ENCODE results near the gene HIVEP3.

DNA sequence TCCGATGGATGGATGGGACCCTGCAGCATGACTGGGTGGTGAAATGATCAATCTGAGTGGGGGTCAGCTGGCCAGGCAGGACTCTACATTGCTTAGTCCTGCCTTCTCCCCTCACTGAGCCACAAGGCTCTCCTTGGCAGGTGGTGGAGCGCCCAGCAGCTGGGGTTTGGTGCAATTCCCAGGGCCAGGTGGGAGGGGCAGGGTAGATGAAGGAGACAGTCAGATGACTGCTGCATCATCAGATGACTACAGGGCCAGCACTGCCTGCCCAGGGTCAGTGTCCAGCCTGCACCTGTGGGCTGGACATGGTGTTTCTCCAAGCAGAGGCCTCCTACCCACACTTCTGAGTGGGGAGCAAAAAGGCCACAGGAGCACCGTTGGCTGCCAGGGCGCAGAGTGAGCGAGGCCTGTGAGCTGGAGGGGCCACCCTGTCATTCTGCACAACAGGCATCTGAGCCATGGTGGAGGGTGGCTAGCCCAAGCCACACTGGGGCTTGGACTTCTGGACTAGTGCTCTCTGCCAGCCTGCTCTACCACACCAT, 330.3 kb downstream of the HIVEP3 start:
- TF ChIP-seq, protein P1, sequence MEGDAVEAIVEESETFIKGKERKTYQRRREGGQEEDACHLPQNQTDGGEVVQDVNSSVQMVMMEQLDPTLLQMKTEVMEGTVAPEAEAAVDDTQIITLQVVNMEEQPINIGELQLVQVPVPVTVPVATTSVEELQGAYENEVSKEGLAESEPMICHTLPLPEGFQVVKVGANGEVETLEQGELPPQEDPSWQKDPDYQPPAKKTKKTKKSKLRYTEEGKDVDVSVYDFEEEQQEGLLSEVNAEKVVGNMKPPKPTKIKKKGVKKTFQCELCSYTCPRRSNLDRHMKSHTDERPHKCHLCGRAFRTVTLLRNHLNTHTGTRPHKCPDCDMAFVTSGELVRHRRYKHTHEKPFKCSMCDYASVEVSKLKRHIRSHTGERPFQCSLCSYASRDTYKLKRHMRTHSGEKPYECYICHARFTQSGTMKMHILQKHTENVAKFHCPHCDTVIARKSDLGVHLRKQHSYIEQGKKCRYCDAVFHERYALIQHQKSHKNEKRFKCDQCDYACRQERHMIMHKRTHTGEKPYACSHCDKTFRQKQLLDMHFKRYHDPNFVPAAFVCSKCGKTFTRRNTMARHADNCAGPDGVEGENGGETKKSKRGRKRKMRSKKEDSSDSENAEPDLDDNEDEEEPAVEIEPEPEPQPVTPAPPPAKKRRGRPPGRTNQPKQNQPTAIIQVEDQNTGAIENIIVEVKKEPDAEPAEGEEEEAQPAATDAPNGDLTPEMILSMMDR (IDR thresholded peaks at IDR 0.05): no peak
- TF ChIP-seq POLR2A (IDR thresholded peaks at IDR 0.05; ENCODE audit: low read depth): no peak
- no peak for TF ChIP-seq EP300 (IDR thresholded peaks at IDR 0.05)
- TF ChIP-seq POLR2AphosphoS5 (IDR thresholded peaks at IDR 0.05): no peak
